NCI-H1092 treated with DMSO at 0.1 percent for 48 hours (cell line): ENCODE results near the gene PIEZO1.

Source experiments
- DNase-seq: peaks from one replicate; lab custom pipeline; 2025; lab: John Stamatoyannopoulos, UW

The PIEZO1 gene

GRCh38 chr16:88721815-88722755 is 62.9 kb downstream of the PIEZO1 start:
- no peak for DNase-seq

DNA sequence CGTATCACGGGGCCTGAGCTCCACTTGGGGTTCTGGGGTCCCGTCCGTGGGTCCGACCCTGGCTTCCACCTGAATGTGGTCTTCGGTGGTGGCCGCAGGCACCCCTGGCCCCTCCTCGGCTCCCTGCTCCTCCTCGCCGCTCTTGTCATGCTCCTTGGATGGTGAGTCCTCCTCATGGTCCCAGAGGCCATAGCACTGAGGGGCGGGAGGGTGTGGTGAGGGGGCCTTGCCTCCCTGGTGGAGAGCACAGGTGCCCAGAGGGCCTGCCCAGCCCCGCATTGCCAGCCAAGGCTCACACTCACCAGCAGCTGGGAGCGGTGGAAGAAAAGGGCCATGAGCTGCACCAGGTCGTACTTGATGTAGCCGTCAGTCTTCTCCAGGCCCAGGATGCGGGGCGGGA is 63.8 kb downstream of the PIEZO1 start:
- no peak for DNase-seq

DNA sequence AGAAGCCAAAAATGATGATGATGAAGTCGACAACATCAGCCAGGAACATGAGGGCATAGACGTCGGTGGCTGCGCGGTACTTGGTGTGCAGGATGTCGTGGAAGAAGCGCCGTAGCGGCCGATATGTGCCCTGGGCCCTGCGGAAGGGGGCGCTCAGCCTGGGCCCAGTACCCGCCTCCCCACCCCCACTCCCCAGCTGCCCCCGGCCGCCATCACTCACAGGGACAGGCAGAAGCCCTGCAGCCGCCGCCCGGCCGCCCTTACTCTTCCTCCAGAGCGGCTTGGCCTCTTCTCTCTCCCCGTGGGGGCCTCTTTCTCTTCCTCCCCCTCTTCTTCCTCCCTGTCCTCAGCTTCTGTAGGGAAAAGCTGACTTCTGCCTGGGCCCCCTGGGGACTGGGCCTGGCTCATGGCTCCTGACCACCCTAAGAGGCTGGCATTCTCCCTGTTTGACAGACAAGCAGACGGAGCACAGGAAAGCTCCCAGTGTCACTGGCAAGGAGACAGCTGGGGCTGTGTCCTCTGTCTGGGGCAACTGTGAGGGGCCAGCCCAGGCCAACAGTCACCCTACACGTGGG is 64.5 kb downstream of the PIEZO1 start:
- DNase-seq: no peak

GRCh38 chr16:88719933-88720296 is 65.1 kb downstream of the PIEZO1 start:
- no peak for DNase-seq

GRCh38 chr16:88719267-88719932 is 65.6 kb downstream of the PIEZO1 start:
- DNase-seq: peak; percentile 28

- DNase-seq: no peak
Observed at GRCh38 chr16:88718178-88718577, 66.8 kb downstream of the PIEZO1 start.

- DNase-seq: no peak
Observed at GRCh38 chr16:88716601-88717001, 68.4 kb downstream of the PIEZO1 start.

DNA sequence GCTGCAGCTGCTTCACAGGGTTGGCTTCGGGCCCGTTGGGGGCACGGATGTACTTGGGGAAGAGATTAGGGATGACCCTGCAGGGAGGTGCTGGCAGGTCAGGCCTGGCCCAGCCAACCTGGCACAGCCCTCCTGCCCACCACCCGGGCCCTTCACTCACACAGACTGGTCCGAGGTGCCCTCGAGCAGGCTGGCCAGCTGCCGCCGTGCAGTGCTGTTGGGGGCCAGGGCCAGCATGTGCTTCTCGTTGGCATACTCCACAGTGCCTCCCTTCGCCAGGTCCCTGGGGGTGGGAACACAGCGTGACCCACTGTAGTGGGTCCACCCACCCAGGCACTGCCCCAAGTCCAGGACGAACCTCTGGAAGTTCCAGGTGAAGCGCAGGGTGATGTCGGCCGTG is 68.8 kb downstream of the PIEZO1 start:
- no peak for DNase-seq

DNA sequence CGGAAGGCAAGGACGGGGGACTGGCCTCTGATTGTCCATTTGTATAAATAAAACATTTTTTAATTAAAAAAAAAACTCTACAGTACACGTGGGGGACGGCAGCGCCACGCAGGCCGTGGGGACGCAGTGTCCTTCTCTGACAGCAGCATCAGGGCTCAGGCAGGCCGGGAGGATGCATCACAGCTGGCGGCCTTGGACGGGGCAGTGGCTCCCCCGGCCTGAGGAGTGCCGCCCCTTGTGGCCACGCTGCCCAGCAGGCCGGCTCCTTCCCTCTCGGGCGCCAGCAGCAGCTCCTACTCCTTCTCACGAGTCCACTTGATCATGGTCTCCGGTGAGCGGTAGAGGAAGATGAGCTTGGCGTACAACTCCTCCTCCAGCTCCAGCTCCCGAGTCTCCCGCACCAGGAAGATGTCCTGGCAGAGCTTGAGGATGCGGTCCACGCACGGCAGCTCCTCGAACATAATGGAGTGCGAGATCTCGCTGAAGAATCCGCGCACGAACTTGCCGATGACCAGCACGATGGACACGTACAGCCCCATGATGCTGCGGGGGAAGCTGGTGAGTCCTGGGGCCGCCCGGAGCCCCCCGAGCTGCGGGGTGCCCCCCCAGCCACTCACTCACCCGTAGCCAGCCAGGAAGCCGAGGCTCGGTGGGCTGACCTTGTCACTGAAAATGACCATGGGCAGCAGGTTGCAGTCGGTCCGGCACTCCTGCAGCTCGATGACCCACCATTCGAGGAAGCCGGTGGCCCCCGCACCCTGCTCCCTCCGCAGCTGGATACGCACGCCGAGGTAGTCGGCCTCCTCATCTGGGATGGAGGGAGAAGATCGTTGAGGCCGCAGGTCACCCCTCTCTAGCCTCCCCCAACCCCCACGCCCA is 69.5 kb downstream of the PIEZO1 start:
- DNase-seq: no peak

DNA sequence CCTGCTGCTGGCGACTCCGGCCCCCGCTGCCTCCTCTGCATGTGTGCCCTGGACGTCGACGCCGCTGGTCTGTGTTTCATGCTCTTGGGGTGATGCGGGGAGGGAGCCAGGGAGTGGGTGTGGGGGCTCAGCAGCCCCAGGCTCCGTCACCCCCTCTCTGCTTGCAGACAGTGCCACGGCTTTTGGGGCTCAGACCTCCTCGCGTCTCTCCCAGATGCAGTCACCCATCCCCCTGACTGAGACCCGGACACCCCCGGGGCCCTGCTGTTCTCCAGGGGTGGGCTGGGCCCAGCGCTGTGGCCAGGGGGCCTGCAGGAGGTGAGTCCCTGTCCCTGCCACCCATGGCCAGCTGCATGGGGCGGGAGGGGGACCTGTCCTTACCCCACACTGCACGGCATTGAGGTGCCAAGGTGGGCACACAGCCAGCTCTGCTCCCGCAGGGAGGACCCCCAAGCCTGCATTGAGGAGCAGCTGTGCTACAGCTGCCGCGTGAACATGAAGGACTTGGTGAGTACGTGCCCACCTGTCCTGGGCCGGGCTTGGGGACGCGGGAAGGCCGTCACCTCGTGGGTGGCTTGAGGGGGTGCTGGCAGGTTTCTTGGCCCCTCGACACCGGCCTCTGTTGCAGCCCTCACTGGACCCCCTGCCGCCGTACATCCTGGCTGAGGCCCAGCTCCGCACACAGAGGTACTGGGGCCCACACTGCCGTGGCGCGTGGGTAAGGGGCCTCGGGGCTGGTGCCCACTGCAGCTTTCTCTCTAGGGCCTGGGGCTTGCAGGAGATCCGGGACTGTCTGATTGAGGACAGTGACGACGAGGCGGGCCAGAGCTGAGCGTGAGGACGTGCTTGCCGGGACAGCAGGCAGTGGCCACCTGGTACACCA is 70.4 kb downstream of the PIEZO1 start:
- no peak for DNase-seq

DNA sequence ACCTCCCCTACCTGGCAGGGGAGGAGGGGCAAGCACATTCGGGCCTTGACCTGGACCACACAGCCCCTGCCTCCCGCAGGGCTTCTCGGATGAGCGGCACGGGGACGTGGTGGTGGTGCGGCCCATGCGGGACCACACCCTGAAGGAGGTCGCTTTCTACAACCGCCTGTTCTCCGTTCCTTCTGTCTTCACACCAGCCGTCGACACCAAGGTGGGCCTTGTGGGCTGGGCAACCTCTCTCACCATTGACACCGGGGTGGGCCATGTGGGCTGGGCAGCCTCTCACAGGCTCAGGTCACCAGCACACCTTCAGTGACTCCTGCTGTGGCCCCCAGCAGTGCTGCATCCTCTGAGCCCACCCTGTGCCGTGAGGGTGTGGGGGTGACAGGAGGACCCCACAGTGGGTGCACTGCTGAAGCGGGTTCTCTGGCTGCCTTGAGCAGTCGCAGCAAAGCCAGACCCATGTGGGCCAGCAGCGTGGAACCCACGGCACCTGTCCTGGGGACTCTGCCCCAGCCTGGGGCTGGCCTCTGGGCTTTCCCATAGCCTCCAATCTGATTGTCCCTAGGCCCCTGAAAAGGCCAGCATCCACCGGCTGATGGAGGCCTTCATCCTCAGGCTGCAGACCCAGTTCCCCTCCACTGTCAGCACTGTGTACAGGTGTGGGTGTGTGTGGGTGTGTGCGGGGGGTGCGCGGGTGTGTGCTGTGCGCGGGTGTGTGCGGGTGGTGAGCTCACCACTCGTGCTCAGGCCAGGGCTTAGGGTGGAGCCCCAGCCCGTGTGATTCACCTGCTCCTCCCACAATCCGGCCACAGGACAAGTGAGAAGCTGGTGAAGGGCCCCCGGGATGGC is 71.2 kb downstream of the PIEZO1 start:
- no peak for DNase-seq

GRCh38 chr16:88713054-88713453 is 72.0 kb downstream of the PIEZO1 start:
- no peak for DNase-seq

- DNase-seq: no peak
Observed at GRCh38 chr16:88712362-88712979, 72.5 kb downstream of the PIEZO1 start.

DNA sequence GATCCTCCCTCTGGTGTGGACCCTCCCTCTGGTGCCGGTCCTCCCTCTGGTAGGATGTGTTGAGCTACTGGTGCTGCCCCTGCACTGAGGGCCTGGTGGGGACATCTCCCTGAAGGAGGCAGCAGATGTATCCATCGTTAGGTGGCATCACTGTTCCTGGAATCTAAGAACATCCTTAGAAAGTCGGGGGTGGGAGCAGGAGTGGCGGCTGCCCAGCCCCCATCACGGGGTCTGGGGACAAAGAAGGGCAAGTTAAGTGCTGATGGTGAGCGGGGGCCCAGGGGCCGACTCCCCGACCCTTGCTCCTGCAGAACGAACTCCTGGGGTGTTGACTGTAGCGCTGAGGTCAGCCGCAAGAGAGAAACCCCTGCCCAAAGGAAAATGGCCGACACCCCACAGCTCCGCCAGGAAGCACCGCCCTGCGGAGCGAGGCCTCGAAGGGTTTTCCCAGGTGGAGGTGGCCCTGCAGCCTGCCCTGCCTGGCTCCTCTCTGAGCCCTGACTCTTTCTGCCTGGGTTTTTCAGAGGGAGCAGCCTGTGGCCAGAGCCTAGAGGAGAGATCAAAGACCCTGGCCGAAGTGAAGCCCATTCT is 73.2 kb downstream of the PIEZO1 start:
- DNase-seq: no peak

- peak; percentile 12 for DNase-seq
Observed at GRCh38 chr16:88710556-88710955, 74.5 kb downstream of the PIEZO1 start.

- no peak for DNase-seq
Observed at GRCh38 chr16:88706965-88707826, 77.8 kb downstream of the PIEZO1 start.

GRCh38 chr16:88706229-88706964 is 78.6 kb downstream of the PIEZO1 start, which contains the start of the genes CTU2 and RNF166:
Gene CTU2, plus strand, starts transcription at chr16:88706503. Its CDS starts 28 bp downstream, at chr16:88706531.
Gene RNF166, minus strand, starts transcription at chr16:88706408. Its CDS starts 83 bp downstream, at chr16:88706325.
- DNase-seq: peak; percentile 69
